KMS-11 (cell line): ENCODE results near the gene DDA1.

Experiments used
- H2AFZ ChIP-seq: fragments of 200-600 bp; sonication (generic); 2 replicates; pipeline ENCODE4 v1.6.1; 2016; ENCODE audit warnings: antibody characterized with exemption, mixed run types, low read depth
- H3K27ac ChIP-seq: fragments of 200-600 bp; sonication (generic); 2 replicates; pipeline ENCODE4 v1.6.1; 2016; ENCODE audit warnings: mild to moderate bottlenecking, mixed run types
- H3K27me3 ChIP-seq: fragments of 200-600 bp; sonication (generic); 2 replicates; pipeline ENCODE4 v1.6.1; 2017; ENCODE audit warnings: mild to moderate bottlenecking, low read depth, mixed run types, moderate library complexity; ENCODE audit not compliant: insufficient read depth
- H3K36me3 ChIP-seq: fragments of 200-600 bp; sonication (generic); 2 replicates; pipeline ENCODE4 v1.6.1; 2017; ENCODE audit warnings: mild to moderate bottlenecking, mixed run types; ENCODE audit not compliant: insufficient read depth
- H3K4me1 ChIP-seq: fragments of 200-600 bp; sonication (generic); 2 replicates; pipeline ENCODE4 v1.6.1; 2016; ENCODE audit warnings: mild to moderate bottlenecking, low read depth, mixed run types; ENCODE audit not compliant: poor library complexity, severe bottlenecking
- H3K4me2 ChIP-seq: fragments of 200-600 bp; sonication (generic); 2 replicates; pipeline ENCODE4 v1.7.0; 2016; ENCODE audit warnings: mild to moderate bottlenecking, mixed run types
- H3K4me3 ChIP-seq: fragments of 200-600 bp; sonication (generic); IDR thresholded peaks from 2 replicates; pipeline ENCODE4 v1.6.1; 2017; ENCODE audit warnings: low read depth, low read length, mixed read lengths; ENCODE audit not compliant: insufficient read depth
- H3K79me2 ChIP-seq: fragments of 200-600 bp; sonication (generic); 2 replicates; pipeline ENCODE4 v1.6.1; 2016; ENCODE audit warnings: low read depth, mixed run types; ENCODE audit not compliant: insufficient read depth
- H3K9ac ChIP-seq: fragments of 200-600 bp; sonication (generic); 2 replicates; pipeline ENCODE4 v1.6.1; 2016; ENCODE audit warnings: mild to moderate bottlenecking, mixed run types
- H4K20me1 ChIP-seq: fragments of 200-600 bp; sonication (generic); 2 replicates; pipeline ENCODE4 v1.6.1; 2016; ENCODE audit warnings: mild to moderate bottlenecking, mixed run types; ENCODE audit not compliant: insufficient read depth
- TF ChIP-seq, protein P1 (sequence below): fragments of 200-600 bp; sonication (generic); conservative IDR thresholded peaks from 2 replicates; pipeline ENCODE4 v1.6.1; 2017; ENCODE audit warnings: low read depth, mild to moderate bottlenecking, antibody characterized with exemption, low read length, moderate library complexity, mixed read lengths

DDA1 gene

DNA sequence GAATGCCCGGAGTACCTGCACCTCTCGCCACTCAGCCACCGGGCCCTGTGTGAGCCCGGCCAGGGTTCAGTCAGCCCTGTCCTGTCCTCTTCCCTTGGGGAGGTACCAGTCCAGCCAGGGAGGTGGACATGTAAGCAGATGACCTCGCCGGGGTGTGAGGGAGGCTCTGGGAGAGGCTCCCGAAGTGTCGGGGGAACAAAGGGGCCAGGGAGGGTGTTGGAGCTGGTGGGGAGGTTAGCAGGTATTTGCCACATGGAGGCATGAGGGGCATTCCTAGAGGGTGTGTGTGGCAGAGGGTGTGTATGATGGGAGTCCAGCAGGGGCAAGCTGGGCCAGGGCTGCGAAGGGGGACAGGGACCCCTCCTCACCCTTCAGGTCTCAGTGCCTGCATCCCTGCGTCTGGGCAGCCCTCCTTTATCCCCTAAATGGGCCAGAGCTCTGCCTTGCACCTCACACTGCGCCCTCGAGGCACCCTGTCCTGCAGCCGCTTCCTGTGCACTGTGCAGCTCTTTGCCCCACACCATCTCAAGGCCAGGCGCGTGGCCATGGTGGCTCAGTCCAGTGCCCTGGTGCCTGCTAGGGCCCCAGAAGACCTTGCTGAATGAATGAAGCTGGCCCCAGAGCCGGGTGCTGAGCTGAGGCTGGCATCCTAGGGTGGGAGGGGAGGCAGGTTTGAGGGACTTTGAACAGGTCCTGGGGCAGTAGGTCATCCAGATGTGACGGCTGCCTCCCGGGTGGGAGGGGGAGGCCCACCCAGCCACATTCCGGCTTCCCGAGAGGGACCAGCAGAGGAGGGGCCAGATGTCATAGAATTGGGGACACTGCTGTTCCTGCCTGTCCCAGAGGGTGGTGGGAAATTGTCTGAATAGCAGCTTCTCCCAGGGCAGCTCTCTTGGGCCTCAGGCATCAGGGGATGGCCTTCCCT, 3.1 kb downstream of the DDA1 start:
- TF ChIP-seq, protein P1, sequence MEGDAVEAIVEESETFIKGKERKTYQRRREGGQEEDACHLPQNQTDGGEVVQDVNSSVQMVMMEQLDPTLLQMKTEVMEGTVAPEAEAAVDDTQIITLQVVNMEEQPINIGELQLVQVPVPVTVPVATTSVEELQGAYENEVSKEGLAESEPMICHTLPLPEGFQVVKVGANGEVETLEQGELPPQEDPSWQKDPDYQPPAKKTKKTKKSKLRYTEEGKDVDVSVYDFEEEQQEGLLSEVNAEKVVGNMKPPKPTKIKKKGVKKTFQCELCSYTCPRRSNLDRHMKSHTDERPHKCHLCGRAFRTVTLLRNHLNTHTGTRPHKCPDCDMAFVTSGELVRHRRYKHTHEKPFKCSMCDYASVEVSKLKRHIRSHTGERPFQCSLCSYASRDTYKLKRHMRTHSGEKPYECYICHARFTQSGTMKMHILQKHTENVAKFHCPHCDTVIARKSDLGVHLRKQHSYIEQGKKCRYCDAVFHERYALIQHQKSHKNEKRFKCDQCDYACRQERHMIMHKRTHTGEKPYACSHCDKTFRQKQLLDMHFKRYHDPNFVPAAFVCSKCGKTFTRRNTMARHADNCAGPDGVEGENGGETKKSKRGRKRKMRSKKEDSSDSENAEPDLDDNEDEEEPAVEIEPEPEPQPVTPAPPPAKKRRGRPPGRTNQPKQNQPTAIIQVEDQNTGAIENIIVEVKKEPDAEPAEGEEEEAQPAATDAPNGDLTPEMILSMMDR: no peak
- Histone ChIP-seq H3K36me3 (no peaks in the 10 kb centered on the region), H3K4me2 (no peak overlapping the region), H3K4me1 (peaks cover 12% of the 10 kb centered on the region), H3K9ac (no peak overlapping the region), H3K27ac (no peak overlapping the region), H4K20me1 (no peaks in the 10 kb centered on the region), H3K4me3 (no peak overlapping the region), H3K79me2 (peaks cover 26% of the 10 kb centered on the region), H2AFZ (no peak overlapping the region), H3K27me3 (no peaks in the 10 kb centered on the region)

DNA sequence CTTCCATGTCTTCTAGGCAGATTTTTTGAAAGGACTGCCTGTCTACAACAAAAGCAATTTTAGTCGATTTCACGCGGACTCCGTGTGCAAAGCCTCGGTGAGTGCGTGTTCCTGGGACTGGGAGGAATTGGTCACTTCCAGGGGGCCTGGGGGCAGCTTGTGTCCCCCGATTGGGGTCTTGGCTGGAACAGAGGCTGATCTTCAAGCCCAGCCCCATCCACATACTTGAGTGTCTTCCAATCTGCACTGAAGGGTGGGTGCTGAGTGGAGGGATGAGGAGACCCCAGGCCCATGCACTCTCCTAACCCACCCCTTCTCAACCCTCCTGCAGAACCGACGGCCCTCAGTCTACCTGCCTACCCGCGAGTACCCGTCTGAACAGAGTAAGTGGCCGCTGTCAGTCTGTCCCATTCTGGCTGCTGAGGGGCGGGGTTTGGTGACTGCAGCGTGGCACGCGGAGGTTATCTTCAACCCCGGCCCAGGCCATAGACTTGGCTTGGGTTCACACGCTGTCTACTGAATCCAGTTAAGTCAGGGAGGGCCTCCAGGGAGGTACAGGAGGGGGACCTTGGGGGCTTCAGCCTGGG, 4.7 kb downstream of the DDA1 start:
- Histone ChIP-seq H3K4me1 (peaks cover 12% of the 10 kb centered on the region), H3K4me3 (no peak overlapping the region), H3K36me3 (no peaks in the 10 kb centered on the region), H3K79me2 (peaks cover 19% of the 10 kb centered on the region), H3K9ac (no peak overlapping the region), H3K4me2 (no peak overlapping the region), H4K20me1 (no peaks in the 10 kb centered on the region), H3K27me3 (no peaks in the 10 kb centered on the region), H2AFZ (no peak overlapping the region), H3K27ac (no peak overlapping the region)
- TF ChIP-seq, protein P1: no peak

DNA sequence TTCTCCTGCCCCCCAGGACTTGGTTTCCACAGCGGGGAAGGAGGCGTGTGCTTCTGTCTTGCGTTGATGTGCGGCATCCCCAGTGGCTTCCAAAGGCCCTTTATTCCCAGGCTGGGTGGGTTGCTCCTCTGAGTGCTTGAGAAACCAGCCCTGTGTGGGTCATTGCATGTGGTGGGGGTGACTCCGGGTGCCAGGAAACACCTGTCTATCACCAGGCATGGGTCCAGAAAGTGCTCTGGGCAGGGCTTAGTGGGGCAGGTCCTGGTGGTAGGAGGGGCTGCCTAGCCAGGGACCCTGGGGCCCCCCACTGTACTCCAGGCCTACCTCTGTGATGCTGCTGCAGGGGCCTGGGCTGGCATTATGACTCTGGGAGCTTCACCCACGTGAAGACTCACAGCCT, 9.6 kb downstream of the DDA1 start:
- H3K4me1 ChIP-seq: no peaks in the 10 kb centered on the region
- no peak overlapping the region for H3K27ac ChIP-seq
- H3K9ac ChIP-seq: no peak overlapping the region
- H3K36me3 ChIP-seq: no peaks in the 10 kb centered on the region
- no peak overlapping the region for H3K4me2 ChIP-seq
- no peaks in the 10 kb centered on the region for H4K20me1 ChIP-seq
- no peaks in the 10 kb centered on the region for H3K79me2 ChIP-seq
- no peak overlapping the region for H2AFZ ChIP-seq
- TF ChIP-seq, protein P1: no peak
- H3K27me3 ChIP-seq: no peaks in the 10 kb centered on the region
- no peak overlapping the region for H3K4me3 ChIP-seq

DNA sequence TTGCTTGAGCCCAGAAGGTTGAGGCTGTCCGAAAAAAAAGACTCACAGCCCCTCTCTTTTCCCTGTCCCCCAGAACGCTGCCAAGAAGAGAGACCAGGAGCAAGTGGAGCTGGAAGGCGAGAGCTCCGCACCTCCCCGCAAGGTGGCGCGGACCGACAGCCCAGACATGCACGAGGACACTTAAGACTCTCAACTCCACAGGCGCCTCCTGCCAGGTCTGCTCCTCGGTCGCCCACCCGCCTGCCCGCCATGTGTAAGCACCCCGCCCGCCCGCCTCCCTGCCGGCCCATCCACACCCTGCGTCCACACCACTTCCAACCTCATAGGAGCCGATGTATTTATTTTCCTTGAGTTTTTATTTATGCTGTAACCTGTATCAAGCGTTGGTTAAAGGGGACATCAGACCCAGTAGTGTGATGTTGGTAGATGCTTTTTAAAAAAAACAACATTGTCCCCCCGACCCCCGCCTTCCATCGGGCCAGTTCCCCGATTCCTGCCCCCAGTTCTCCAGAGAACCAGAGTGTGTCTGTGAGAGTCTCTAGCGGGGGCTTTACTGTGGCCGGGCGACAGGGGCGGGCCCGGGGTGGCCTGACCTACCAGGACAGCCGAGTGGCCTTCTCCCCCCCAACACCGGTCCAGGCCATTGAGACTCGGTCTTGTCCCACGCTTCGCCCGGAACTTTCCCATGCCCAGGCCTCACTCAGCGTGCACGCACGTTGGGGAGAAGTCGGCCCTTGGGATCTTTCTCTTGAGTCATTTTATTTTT, 10.3 kb downstream of the DDA1 start:
- H3K79me2 ChIP-seq: no peaks in the 10 kb centered on the region
- no peak overlapping the region for H2AFZ ChIP-seq
- TF ChIP-seq, protein P1: no peak
- H3K9ac ChIP-seq: no peak overlapping the region
- H3K36me3 ChIP-seq: no peaks in the 10 kb centered on the region
- no peak overlapping the region for H3K27ac ChIP-seq
- H4K20me1 ChIP-seq: no peaks in the 10 kb centered on the region
- no peak overlapping the region for H3K4me3 ChIP-seq
- H3K27me3 ChIP-seq: no peaks in the 10 kb centered on the region
- no peak overlapping the region for H3K4me2 ChIP-seq
- no peaks in the 10 kb centered on the region for H3K4me1 ChIP-seq
